Measurements from ENCODE around the gene ANKRD52. TPM values are rescaled to one million over a fixed set of nuclear protein-coding genes. Genes with fewer than 3 reads are reported as not detected.

Gene ANKRD52
- total and polyA plus RNA-seq, 2 experiments from 2014 or later = 20.3 to 25.2 TPM

DNA sequence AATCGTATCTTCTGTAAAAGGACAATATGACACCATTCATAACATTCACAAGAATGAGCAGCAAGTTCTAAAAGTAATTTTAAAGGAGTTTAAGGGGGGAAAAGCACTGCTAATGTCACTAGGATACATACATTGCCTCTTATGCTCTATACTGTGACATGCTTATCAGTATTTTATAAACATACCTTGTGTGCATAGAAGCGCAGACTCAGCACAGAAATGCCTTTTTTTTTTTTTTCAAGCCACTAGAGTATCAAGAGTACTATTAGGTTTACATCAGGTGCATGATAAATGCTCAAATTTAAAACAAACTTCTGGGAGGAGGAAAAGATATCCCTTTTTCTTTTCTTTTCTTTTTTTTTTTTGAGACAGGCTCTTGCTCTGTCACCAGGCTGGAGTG lies 55.3 kb downstream of the ANKRD52 start:
- Histone ChIP-seq H3K27me3 (ENCODE audit: insufficient read depth) (no peaks in the 10 kb centered on the region), H3K79me2 (replicated peaks; ENCODE audit: insufficient read depth) (no peaks in the 10 kb centered on the region), H3K4me1 (ENCODE audit: insufficient read depth) (no peaks in the 10 kb centered on the region), H3K36me3 (ENCODE audit: insufficient read depth) (peaks cover 17% of the 10 kb centered on the region), H4K20me1 (replicated peaks; ENCODE audit: insufficient read depth) (peaks cover 5% of the 10 kb centered on the region), H3F3A (replicated peaks; ENCODE audit: low read depth) (peaks cover 19% of the 10 kb centered on the region), H2AFZ (no peak overlapping the region), H3K4me3 (no peak overlapping the region), H3K27ac (ENCODE audit: low read depth) (0 out of 2 replicates have a peak overlapping the region, but pooled peaks have one; percentile 1), H3K9me2 (ENCODE audit: insufficient read depth) (no peaks in the 10 kb centered on the region), H3K4me2 (no peak overlapping the region)
- peaks cover 12% of the 10 kb centered on the region for H3K4me1 Mint-ChIP-seq
- no peak overlapping the region for H3K4me3 Mint-ChIP-seq
- TF ChIP-seq CREB1 (CRISPR knock-in tag; IDR thresholded peaks at IDR 0.05; ENCODE audit: low read depth) (no peak), POLR2AphosphoS5 (IDR thresholded peaks at IDR 0.05; ENCODE audit: low read depth) (0 out of 2 replicates have a peak, but pooled peaks have one; percentile 14)
- H3K27ac Mint-ChIP-seq = no peak overlapping the region
- ATAC-seq (no peak), DNase-seq (ENCODE audit: low spot score) (no peak)
- peaks cover 12% of the 10 kb centered on the region for H3K27me3 Mint-ChIP-seq (ENCODE audit: insufficient read depth, low read depth, poor library complexity)
- H3K9me3 Mint-ChIP-seq = no peaks in the 10 kb centered on the region
- H3K36me3 Mint-ChIP-seq (ENCODE audit: low read depth) = peaks cover 39% of the 10 kb centered on the region

DNA sequence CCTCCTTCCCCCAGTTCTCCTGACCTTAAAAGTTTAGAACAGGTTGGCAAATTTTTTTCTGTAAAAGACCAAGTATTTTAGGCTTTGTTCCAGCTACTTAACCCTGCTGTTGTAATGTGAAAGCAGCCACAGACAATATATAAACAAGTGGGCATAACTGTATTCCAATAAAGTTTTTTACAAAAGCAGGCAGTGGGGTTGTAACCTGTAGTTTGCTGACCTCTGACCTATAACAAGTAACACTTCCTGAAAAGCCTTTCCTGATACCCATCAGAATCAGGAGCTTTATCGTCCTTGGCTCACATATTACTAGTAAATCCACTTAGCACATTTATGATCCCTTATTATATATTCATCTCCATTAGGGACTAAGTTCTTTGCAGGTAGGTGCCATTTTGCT lies 55.8 kb downstream of the ANKRD52 start:
- 0 out of 2 replicates have a peak overlapping the region, but pooled peaks have one; percentile 1 for H3K27ac ChIP-seq (ENCODE audit: low read depth)
- 0 out of 2 replicates have a peak, but pooled peaks cover 4% of the 10 kb centered on the region for H3K9me2 ChIP-seq (ENCODE audit: insufficient read depth)
- peaks cover 15% of the 10 kb centered on the region for H3F3A ChIP-seq (replicated peaks; ENCODE audit: low read depth)
- peaks cover 14% of the 10 kb centered on the region for H3K36me3 ChIP-seq (ENCODE audit: insufficient read depth)
- no peak for ATAC-seq
- Mint-ChIP-seq H3K4me3 (no peak overlapping the region), H3K9me3 (no peaks in the 10 kb centered on the region), H3K27me3 (ENCODE audit: insufficient read depth, low read depth, poor library complexity) (peaks cover 12% of the 10 kb centered on the region), H3K36me3 (ENCODE audit: low read depth) (peaks cover 34% of the 10 kb centered on the region), H3K27ac (no peak overlapping the region), H3K4me1 (peaks cover 15% of the 10 kb centered on the region)
- H3K4me1 ChIP-seq (ENCODE audit: insufficient read depth) = no peaks in the 10 kb centered on the region
- no peak for TF ChIP-seq NANOG (IDR thresholded peaks at IDR 0.05; ENCODE audit: borderline replicate concordance)
- 0 out of 2 replicates have a peak, but pooled peaks have one; percentile 3 for TF ChIP-seq POLR2AphosphoS5 (IDR thresholded peaks at IDR 0.05; ENCODE audit: low read depth)
- H3K4me2 ChIP-seq = no peak overlapping the region
- H3K27me3 ChIP-seq (ENCODE audit: insufficient read depth) = no peaks in the 10 kb centered on the region
- H3K4me3 ChIP-seq = no peak overlapping the region
- no peak for DNase-seq (ENCODE audit: low spot score)
- H2AFZ ChIP-seq = no peak overlapping the region
- peaks cover 4% of the 10 kb centered on the region for H4K20me1 ChIP-seq (replicated peaks; ENCODE audit: insufficient read depth)
- H3K79me2 ChIP-seq (replicated peaks; ENCODE audit: insufficient read depth) = no peaks in the 10 kb centered on the region

- Histone ChIP-seq H3F3A (replicated peaks; ENCODE audit: low read depth) (no peaks in the 10 kb centered on the region), H3K79me2 (replicated peaks; ENCODE audit: insufficient read depth) (no peaks in the 10 kb centered on the region), H3K4me1 (ENCODE audit: insufficient read depth) (no peaks in the 10 kb centered on the region), H3K4me2 (peak overlapping the region; percentile 5; the same call in 1 of the 2 replicates), H3K27ac (ENCODE audit: low read depth) (peak overlapping the region; percentile 67; the same call in 1 of the 2 replicates), H3K36me3 (ENCODE audit: insufficient read depth) (no peaks in the 10 kb centered on the region), H4K20me1 (replicated peaks; ENCODE audit: insufficient read depth) (no peaks in the 10 kb centered on the region), H3K4me3 (no peak overlapping the region), H3K27me3 (ENCODE audit: insufficient read depth) (no peaks in the 10 kb centered on the region), H3K9me2 (ENCODE audit: insufficient read depth) (0 out of 2 replicates have a peak, but pooled peaks cover 5% of the 10 kb centered on the region), H2AFZ (no peak overlapping the region)
- DNase-seq (ENCODE audit: low spot score) = peak; percentile 72
- Mint-ChIP-seq H3K4me3 (no peak overlapping the region; the same call in 2 of the 3 replicates), H3K27me3 (ENCODE audit: insufficient read depth, low read depth, poor library complexity) (peaks cover 14% of the 10 kb centered on the region), H3K36me3 (ENCODE audit: low read depth) (peaks cover 8% of the 10 kb centered on the region; the same call in 1 of the 3 replicates), H3K27ac (0 out of 2 replicates have a peak overlapping the region, but pooled peaks have one; percentile 18), H3K9me3 (no peaks in the 10 kb centered on the region), H3K4me1 (peaks cover 21% of the 10 kb centered on the region)
- ATAC-seq = peak; percentile 60
- TF ChIP-seq STAT1 (IDR thresholded peaks at IDR 0.05; ENCODE audit: unreplicated experiment) (no peak), CTCF (conservative IDR thresholded peaks at IDR 0.05; ENCODE audit: low read depth in 2 of 2) (no peak), EZH2phosphoT487 (IDR thresholded peaks at IDR 0.05; ENCODE audit: unreplicated experiment) (no peak)
- TF ChIP-seq, protein P1, sequence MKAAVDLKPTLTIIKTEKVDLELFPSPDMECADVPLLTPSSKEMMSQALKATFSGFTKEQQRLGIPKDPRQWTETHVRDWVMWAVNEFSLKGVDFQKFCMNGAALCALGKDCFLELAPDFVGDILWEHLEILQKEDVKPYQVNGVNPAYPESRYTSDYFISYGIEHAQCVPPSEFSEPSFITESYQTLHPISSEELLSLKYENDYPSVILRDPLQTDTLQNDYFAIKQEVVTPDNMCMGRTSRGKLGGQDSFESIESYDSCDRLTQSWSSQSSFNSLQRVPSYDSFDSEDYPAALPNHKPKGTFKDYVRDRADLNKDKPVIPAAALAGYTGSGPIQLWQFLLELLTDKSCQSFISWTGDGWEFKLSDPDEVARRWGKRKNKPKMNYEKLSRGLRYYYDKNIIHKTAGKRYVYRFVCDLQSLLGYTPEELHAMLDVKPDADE (IDR thresholded peaks at IDR 0.05) = no peak
These were observed 59.3 kb downstream of the ANKRD52 start for GRCh38 chr12:56198836-56199235.
